ENCODE results near the gene GUCY2D.
"Not testable (repeated sequence)": the region's sequence is repeated elsewhere in the genome, so short reads cannot be mapped to it uniquely, and the experiment has no call there.

The GUCY2D gene

DNA sequence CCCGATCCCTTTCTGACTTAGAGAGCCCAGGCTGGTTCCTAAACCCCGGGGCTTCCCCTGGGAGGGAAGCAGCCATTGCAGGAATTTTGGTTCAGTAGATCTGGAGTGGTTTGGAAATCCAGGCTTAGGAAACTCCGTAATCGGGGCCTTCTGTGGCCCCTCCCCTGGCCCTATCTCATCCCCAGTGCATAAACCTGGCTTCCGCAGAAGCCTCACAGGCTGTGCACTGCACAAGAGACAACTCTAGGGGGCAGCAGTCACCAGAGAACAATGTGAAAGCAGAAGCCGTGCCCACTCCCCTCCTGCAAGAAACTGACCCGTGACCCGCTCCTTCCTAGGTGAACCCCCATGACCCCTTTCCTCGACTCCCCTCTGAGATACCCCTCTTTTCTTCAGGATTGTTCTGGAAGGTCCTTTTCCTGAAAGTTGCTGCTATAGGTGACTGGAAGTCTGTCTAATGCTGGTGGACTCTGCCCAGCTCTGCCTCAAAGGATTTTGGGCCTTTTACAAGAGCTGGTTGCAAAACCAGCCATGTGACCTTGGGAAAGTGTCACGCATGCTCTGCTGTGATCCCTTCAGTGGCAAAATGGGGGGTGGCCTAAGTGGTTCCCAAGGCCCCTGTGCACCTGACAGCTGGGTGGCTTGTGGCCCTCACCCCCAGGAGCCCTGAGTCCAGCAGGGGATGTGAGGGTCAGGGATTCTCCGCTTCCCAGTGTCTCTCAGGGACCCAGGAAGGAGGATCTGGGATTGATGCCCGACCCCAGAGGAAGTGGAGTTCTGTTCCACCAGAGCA is 14.4 kb downstream of the GUCY2D start:
- DNase-seq (ENCODE audit: low spot score): peak; percentile 69

DNA sequence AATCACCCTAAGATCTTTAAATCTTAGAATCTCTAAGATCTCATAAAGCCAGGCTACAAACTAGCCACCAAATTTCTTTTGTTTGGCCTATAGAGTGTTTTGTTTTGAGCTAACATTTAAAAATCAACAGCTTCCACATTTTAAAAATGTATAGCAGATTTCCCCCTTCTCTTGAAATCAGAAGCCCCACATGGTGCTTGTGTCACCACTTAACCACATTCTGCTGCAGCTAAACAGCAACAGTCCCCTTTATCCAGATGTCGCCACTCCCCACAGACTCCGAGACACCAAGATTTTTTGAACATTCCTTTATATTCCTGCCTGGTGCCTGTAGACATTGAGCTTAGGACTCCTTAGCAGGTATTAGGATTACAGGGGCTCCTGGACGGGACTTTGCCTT is 16.0 kb downstream of the GUCY2D start:
- no peak for DNase-seq (ENCODE audit: low spot score)

GRCh38 chr17:8019166-8019565 is 16.8 kb downstream of the GUCY2D start:
- no peak for DNase-seq (ENCODE audit: low spot score)

DNA sequence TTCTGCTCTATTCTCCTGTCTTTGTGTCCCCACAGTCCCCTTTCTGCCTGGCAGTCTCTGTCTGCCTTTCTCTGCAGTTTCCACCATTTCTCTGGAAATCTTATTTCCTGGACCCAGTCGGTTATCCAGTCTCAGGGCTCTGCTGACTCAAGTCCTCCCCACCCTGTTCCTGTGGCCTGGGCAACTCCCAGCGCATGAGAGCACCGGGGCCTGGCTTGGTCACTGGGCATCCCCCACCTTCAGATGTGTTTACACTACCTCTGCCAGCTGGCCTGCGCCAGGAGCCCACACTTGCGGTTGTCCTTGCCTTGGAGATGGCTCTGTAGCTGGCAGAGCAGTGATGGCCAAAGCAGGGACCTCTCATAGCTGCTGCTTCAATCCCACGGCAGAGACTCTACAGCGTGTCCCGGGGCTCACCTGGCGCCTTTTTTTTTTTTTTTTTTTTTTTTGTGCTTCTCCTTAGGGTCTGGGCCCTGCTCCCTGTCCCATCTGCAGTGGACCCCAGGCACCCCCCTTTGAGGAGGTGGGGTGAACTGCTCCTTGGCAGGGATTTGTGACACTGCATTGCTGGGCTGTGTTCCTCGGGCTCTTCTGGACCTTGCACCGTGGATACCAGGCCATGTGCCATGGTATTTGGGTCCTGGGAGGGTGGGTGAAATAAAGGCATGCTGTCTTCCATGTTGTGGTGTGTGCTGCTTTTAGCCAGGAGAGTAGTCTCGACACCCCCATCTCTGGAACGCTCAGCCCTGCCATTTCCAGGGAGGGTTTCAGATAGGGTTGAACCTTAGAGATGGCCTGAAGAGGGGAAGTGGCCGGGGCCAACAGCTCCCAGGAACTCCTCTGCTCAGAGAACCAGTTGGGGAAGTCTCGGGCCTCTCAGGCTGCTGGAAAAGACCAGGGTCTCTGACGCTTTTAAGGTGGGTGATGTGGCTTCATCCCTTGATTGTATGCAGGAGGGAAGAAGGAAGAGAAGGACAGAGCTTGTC is 17.5 kb downstream of the GUCY2D start:
- no peak for DNase-seq (ENCODE audit: low spot score)

DNA sequence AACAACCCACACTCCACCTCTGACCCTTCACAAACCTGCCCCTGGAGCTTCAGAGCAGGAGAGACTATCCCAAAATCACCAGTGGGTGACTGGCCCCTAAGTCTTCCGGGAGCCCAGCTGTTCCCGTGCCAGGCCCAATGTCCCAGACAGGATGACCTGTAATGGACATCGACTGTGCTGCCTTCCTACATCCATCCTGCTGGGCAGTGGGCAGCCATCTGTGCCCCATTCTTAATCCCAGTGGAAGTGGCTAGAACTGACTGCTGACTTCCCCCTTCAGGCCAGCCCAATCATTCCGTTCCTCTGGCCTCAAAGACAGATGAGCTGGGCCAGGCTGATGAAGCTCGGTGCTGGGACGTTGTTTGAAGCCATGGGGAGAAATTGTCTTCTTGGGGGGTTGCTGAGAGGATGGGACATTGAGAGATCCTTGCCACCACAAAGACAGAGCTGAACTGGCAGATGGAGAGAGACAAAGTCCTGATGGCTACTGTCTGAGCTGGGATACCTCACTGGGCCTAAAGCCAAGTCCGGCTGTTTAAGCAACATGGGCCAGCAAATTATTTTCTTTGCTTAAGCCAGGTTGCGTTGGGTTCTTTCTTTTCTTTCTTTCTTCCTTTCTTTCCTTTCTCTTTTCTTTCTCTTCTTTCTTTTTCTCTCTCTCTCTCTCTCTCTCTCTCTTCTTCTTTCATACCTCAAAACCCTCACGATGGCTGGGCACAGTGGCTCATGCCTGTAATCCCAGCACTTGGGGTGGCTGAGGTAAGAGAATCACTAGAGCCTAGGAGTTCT is 18.6 kb downstream of the GUCY2D start:
- no peak for DNase-seq (ENCODE audit: low spot score)

DNA sequence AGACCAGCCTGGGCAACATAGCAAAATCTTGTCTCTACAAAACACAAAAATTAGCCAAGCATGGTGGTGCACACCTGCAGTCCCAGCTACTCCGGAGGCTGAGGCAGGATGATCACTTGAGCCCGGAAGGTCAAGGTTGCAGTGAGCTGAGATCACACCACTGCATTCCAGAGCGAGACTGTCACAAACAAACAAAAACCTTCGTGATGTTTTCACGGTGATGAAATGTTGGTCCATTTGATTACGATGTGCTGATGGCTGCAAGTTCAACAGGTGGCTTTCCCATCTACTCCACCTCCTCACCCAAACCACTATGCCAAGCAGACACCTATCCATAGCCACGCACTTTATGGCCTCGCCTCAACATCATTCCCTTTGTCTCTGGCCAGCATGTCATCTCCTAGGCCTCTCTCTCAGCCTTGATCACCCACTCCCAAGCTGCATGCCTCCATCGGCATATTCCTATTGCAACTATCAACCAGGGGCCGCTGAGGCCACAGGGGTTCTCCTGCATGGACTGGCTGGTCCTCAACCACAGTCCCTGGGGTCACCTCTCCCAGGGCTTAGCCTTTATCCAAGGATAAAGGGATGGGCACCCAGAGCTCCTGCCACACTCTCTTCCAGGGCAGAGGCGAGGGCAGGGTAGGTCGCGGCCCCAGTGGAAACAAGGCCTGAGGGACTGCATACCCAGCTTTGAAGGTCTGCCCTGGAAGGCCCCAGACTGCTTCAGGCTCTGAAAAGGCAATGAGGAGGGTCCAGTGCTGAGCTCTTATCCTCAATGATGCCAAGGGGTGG is 19.3 kb downstream of the GUCY2D start:
- no peak for DNase-seq (ENCODE audit: low spot score)

DNA sequence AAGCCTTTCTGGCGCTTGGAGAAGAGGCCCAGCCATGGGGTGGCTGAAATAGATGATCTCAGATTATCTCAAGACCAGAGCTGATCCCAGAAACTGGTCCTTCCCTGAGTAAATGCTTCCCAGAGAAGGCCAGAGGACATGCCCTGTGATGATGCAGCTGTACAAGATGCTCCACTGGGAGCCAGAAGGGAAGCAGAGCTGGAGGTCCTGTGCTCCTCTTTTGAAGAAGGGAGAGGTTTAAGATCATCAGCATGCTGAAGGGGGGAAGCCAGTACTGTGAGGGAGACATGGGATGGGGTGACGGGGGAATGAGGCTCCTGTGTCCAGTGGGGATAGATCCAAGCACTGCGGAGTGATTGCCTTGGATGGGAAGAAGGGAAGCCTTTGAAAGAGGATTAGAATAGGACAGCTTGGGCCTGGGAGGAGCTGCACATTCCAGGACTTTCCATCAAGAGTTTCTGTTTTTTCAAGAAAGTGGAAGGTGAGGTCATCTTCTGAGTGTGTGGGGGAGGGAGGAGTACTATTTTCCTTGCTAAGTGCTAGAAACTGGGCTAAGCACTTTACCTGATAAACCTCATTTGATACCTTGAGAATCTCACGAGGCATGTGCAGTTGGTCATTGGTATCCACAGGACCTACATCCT is 20.1 kb downstream of the GUCY2D start:
- DNase-seq (ENCODE audit: low spot score): no peak

- DNase-seq (ENCODE audit: low spot score): not testable (repeated sequence)
These were observed 21.7 kb downstream of the GUCY2D start for GRCh38 chr17:8024161-8024560.

DNA sequence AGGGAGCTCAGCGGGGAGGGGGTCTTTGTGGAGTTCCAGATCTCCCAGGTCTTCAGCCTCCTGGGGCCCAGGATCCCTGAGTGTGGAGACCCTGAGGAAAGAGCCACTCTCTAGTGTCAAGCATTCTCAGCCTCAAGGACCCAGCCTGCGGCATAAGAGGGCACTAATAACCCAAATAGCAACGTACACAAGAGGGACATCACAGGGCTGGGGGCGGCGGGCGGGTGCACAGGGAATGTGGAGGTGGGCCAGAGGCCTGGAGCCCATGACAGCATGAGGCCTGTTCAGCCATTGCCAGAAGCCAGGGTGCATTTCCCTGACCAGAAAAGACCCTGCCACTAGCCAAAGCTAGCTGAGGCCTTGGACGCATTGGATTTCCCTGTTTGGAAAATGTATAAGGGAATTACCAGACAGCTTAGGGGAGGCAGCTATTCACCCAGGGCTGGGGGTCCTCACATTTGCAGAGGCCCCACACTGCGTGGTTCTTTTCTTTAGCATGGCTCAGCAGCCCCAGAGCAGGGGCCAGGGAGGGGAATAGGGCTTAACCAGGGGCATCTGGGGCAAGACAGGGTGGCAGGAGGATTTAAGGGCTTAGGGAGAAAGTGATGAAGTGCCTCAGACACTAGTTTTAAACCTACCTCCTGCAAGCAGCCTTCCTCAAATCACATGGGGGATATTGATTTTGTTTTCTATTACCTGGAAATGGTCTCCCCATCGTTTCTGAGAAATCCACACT is 22.9 kb downstream of the GUCY2D start:
- no peak for DNase-seq (ENCODE audit: low spot score)

DNA sequence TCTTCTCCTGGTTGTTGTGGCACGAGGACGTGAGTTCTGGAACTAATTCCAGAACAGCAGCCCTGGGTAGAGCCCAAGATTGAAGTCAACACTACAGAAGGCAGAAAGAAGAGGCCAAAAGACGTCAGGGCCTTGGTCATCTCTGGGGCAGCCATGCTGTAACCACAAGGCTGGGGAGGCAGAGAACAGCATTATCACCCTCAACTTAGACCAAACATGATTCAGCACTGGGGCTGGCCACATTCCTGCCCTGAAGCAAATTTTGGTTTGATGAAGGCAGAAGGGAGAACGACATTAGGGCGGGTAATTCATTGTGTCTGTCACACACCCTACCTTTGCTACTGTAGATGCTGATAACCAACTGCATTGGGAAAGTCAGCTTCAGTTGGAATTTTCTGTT is 26.7 kb downstream of the GUCY2D start:
- no peak for DNase-seq (ENCODE audit: low spot score)

- DNase-seq (ENCODE audit: low spot score): no peak
These were observed 28.8 kb downstream of the GUCY2D start for GRCh38 chr17:8031261-8031661.

DNA sequence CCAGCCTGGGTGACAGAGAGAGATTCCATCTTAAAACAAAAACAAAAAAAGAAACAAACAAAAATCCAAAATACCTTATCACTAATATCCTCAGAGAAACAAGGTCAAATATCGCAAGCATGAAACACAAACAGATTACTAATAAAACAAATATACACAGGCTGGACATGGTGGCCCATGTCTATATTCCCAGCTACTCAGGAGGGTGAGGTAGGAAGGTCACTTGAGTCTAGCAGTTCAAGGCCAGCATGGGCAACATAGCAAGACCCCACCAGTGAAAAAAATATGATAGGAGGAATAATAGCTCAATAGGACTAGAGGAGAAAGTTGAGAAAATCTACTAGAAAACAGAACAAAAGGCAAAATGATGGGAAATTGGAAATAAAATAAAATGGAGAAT is 29.5 kb downstream of the GUCY2D start:
- no peak for DNase-seq (ENCODE audit: low spot score)

DNA sequence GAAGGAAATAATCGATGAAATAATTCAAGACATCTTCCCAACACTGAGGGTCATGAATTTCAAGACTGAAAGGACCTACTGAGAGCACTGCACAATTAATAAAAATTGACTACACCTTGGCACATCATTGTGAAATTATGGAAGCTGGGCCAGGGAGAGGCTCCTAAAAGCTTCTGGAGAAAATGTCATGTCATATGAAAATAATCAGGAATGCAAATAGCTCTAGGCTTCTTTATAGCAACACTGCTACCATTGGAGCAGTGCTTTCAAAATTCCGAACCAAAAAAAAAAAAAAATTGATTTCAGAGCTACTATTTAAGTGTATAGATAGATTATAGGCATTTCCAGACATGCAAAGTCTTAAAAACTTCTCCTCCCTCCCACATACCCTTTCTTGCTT is 30.0 kb downstream of the GUCY2D start:
- no peak for DNase-seq (ENCODE audit: low spot score)

GRCh38 chr17:8038954-8039610 is 36.7 kb downstream of the GUCY2D start, which contains the start of gene ALOX15B:
Gene ALOX15B, plus strand, starts transcription at chr17:8039059. Its CDS starts 97 bp downstream, at chr17:8039156.
- no peak for DNase-seq (ENCODE audit: low spot score)

GRCh38 chr17:8039611-8040168 is 37.3 kb downstream of the GUCY2D start:
- no peak for DNase-seq (ENCODE audit: low spot score)

GRCh38 chr17:8041249-8041928 is 39.0 kb downstream of the GUCY2D start:
- DNase-seq (ENCODE audit: low spot score): peak; percentile 44

GRCh38 chr17:8041979-8042378 is 39.6 kb downstream of the GUCY2D start:
- DNase-seq (ENCODE audit: low spot score): no peak
